ENCODE data around the gene TYSND1. TPM values are rescaled to one million over a fixed set of nuclear protein-coding genes. Genes with fewer than 3 reads are reported as not detected.

TYSND1 gene
- total and polyA plus RNA-seq, 3 donors from 2014 or later: 33.8 to 66.8 (median 45.4) TPM

- no peaks in the 10 kb centered on the region for H3K4me1 ChIP-seq
- no peaks in the 10 kb centered on the region for H3K9me3 ChIP-seq
- no peak overlapping the region for H3K27ac ChIP-seq
- intact Hi-C loops (cut with DNase I; ENCODE audit: low total_unique reads): no loop called here
- no peak for DNase-seq
- no peaks in the 10 kb centered on the region for H3K36me3 ChIP-seq (ENCODE audit: low read depth, missing control alignments)
- no peak overlapping the region for H3K4me3 ChIP-seq
- H3K27me3 ChIP-seq: no peaks in the 10 kb centered on the region
- TF ChIP-seq CTCF (IDR thresholded peaks at IDR 0.05) (no peak), POLR2A (IDR thresholded peaks at IDR 0.05) (no peak)
Observed at GRCh38 chr10:70097459-70097858, 49.0 kb downstream of the TYSND1 start.

GRCh38 chr10:70096705-70097420 is 49.6 kb downstream of the TYSND1 start:
- DNase-seq: no peak
- no peaks in the 10 kb centered on the region for H3K4me1 ChIP-seq
- no peaks in the 10 kb centered on the region for H3K9me3 ChIP-seq
- no peaks in the 10 kb centered on the region for H3K36me3 ChIP-seq (ENCODE audit: low read depth, missing control alignments)
- WGBS, 2 donors: 91 to 94% methylated on average over 5 of the region's 5 CpGs
- no peak overlapping the region for H3K27ac ChIP-seq
- no peak overlapping the region for H3K4me3 ChIP-seq
- TF ChIP-seq POLR2A (IDR thresholded peaks at IDR 0.05) (no peak), CTCF (IDR thresholded peaks at IDR 0.05) (no peak)
- H3K27me3 ChIP-seq: no peaks in the 10 kb centered on the region
- intact Hi-C loops (cut with DNase I; ENCODE audit: low total_unique reads): no loop called here

- no peak for DNase-seq
- Histone ChIP-seq H3K4me1 (no peaks in the 10 kb centered on the region), H3K27me3 (no peaks in the 10 kb centered on the region), H3K36me3 (ENCODE audit: low read depth, missing control alignments) (no peaks in the 10 kb centered on the region), H3K4me3 (no peak overlapping the region), H3K9me3 (no peaks in the 10 kb centered on the region), H3K27ac (no peak overlapping the region)
- 91 to 93% methylated on average over 6 of the region's 6 CpGs for WGBS, 2 donors
- no peak for TF ChIP-seq CTCF (IDR thresholded peaks at IDR 0.05)
- no peak for TF ChIP-seq POLR2A (IDR thresholded peaks at IDR 0.05)
- intact Hi-C loops (cut with DNase I; ENCODE audit: low total_unique reads): no loop called here
Observed at GRCh38 chr10:70096016-70096704, 50.3 kb downstream of the TYSND1 start.

GRCh38 chr10:70094250-70094649 is 52.2 kb downstream of the TYSND1 start:
- Histone ChIP-seq H3K27ac (no peak overlapping the region), H3K36me3 (ENCODE audit: low read depth, missing control alignments) (no peaks in the 10 kb centered on the region), H3K27me3 (no peaks in the 10 kb centered on the region), H3K4me3 (no peak overlapping the region), H3K4me1 (no peaks in the 10 kb centered on the region), H3K9me3 (no peaks in the 10 kb centered on the region)
- intact Hi-C loops (cut with DNase I; ENCODE audit: low total_unique reads): no loop called here
- DNase-seq: no peak
- 73% methylated on average over 2 of the region's 2 CpGs for WGBS, 2 donors
- TF ChIP-seq CTCF (IDR thresholded peaks at IDR 0.05): no peak
- TF ChIP-seq POLR2A (IDR thresholded peaks at IDR 0.05): no peak

Data from testis (tissue), 3 donors.